ENCODE measurements around the gene HAUS8. TPM values are rescaled to one million over a fixed set of nuclear protein-coding genes. Genes with fewer than 3 reads are reported as not detected.

HAUS8 gene
- total and polyA plus RNA-seq, 2 of the 4 experiments (the other 2 are of a cell fraction), result 3.4 to 14.2 TPM

- Histone ChIP-seq H3K23ac (ENCODE audit: low read depth, low read length) (no peak overlapping the region), H3K4me2 (ENCODE audit: low read depth, low read length) (no peak overlapping the region), H4K8ac (ENCODE audit: low read depth in 2 of 2, low read length in 2 of 2) (no peak overlapping the region), H3K27ac (ENCODE audit: insufficient read depth, low read length) (no peak overlapping the region), H2AFZ (replicated peaks; ENCODE audit: low read length, poor library complexity) (no peak overlapping the region), H4K91ac (ENCODE audit: insufficient read depth, low read depth, low read length) (no peak overlapping the region), H4K20me1 (ENCODE audit: insufficient read depth, low read length) (no peaks in the 10 kb centered on the region; the same call in 1 of the 2 replicates), H3K4me1 (ENCODE audit: control insufficient read depth, insufficient read depth, low read length) (no peaks in the 10 kb centered on the region), H3K14ac (replicated peaks; ENCODE audit: low read depth, low read length) (no peak overlapping the region), H2BK15ac (ENCODE audit: low read depth, low read length) (no peak overlapping the region), H3K9ac (ENCODE audit: low read depth, low read length) (no peak overlapping the region), H3K9me1 (ENCODE audit: insufficient read depth, low read length) (0 out of 2 replicates have a peak, but pooled peaks cover 5% of the 10 kb centered on the region), H3K56ac (ENCODE audit: extremely low read depth, insufficient read depth, low read length) (no peak overlapping the region), H2AK9ac (replicated peaks; ENCODE audit: low read depth, low read length, poor library complexity) (no peak overlapping the region), H4K5ac (ENCODE audit: low read depth, low read length) (no peak overlapping the region), H3K18ac (ENCODE audit: low read depth, low read length) (no peak overlapping the region), H3K27me3 (ENCODE audit: control insufficient read depth, insufficient read depth, low read length) (no peaks in the 10 kb centered on the region), H2BK20ac (ENCODE audit: low read depth, low read length) (no peak overlapping the region), H3K4me3 (ENCODE audit: insufficient read depth, low read depth, low read length) (no peak overlapping the region), H2BK5ac (ENCODE audit: low read depth, low read length, poor library complexity, severe bottlenecking) (no peak overlapping the region), H3K4ac (ENCODE audit: low read depth, low read length) (no peak overlapping the region), H2AK5ac (ENCODE audit: low read depth, low read length) (no peak overlapping the region), H3K79me1 (ENCODE audit: low read depth in 1 of 2, low read length in 2 of 2) (peaks cover 34 to 55% of the 10 kb centered on the region in 2 experiments), H2BK120ac (ENCODE audit: low read depth, low read length) (no peak overlapping the region), H3K9me3 (ENCODE audit: control insufficient read depth, insufficient read depth, low read length) (peaks cover 17% of the 10 kb centered on the region), H3K36me3 (ENCODE audit: control insufficient read depth, insufficient read depth, low read length) (peaks cover 20% of the 10 kb centered on the region)
- intact Hi-C loops (cut with micrococcal nuclease) (no loop called here), in situ Hi-C loops (cut with MboI; ENCODE audit: low sequenced_read_pairs) (no loop called here), dilution Hi-C loops (cut with HindIII; ENCODE audit: low sequenced_read_pairs, unreplicated experiment) (no loop called here)
- ATAC-seq (ENCODE audit: low read depth) (no peak), DNase-seq (no peak)
- CTCF ChIA-PET, result no interaction called here
- POLR2A ChIA-PET (ENCODE audit: unreplicated experiment), result no interaction called here
- no peak for TF ChIP-seq ELK1 (IDR thresholded peaks at IDR 0.05; ENCODE audit: borderline replicate concordance, low read depth, low read length)
- WGBS, 2 experiments (ENCODE audit: extremely low coverage in 2 of 2, insufficient read length in 1 of 2), result 100% methylated on average over 1 of the region's 3 CpGs; no CpG with 5 or more reads in 1 of the 2 experiments
- no TSS peak for BruUV-seq (replicated peaks)
These were observed 14.4 kb downstream of the HAUS8 start for GRCh38 chr19:17060802-17061201.
